GM18867 (cell line): ENCODE measurements around the gene DMWD.

Experiments used
- ATAC-seq: cut with Tn5 transposase; IDR thresholded peaks from one replicate; pipeline ENCODE4 v1.9.1; 2021; ENCODE audit warnings: mild to moderate bottlenecking, moderate library complexity; ENCODE audit not compliant: unreplicated experiment

Gene DMWD

DNA sequence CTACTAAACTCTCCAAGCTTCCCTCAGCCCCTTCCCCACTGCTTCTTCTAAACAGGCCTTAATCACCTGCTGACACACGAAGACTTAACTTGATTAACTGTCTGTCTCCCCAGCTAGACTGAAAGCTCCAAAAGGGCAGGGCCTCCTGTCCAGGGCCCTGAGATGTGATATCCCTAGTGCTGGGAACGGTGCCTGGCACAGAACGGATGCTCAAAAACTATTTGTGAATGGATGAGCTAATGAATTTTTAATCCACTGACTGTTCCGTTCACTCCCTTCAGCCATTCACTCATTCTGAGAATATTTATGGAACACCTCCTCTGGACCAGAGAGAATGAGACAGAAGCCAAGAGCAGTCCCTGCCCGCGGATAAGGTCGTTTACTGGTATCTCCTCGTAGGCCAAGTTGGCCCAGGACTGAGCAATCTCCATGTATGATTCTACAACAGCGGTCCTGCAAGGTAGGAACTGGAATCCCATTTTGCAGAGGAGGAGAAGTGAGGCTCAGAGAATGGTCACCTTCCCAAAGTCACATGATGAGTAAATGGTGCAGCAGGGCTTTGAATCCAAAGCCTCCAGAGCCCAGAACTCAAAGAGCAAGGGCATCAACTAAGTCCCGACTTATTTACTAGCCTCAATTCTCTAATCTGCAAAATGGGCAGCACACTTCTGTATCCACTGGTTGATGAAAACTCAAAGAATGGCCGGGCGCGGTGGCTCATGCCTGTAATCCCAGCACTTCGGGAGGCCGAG lies 3.4 kb downstream of the DMWD start:
- ATAC-seq: no peak

DNA sequence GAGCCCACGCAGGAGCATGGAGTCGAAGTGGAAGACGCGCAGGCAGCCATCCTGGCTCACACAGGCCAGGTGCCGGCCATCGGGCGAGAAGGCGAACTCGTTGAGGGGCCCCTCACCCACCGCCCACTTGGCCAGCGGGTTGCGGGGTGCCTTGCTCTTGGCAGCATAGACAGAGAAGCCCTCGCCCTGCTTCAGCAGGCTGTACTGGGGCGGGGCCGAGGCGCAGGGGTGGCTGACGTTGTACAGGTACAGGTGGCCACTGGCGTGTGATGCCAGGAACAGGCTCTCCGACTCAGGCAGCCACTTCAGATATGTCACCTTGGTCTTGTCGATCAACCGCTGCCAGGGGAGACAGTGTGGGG lies 6.1 kb downstream of the DMWD start:
- ATAC-seq: no peak

DNA sequence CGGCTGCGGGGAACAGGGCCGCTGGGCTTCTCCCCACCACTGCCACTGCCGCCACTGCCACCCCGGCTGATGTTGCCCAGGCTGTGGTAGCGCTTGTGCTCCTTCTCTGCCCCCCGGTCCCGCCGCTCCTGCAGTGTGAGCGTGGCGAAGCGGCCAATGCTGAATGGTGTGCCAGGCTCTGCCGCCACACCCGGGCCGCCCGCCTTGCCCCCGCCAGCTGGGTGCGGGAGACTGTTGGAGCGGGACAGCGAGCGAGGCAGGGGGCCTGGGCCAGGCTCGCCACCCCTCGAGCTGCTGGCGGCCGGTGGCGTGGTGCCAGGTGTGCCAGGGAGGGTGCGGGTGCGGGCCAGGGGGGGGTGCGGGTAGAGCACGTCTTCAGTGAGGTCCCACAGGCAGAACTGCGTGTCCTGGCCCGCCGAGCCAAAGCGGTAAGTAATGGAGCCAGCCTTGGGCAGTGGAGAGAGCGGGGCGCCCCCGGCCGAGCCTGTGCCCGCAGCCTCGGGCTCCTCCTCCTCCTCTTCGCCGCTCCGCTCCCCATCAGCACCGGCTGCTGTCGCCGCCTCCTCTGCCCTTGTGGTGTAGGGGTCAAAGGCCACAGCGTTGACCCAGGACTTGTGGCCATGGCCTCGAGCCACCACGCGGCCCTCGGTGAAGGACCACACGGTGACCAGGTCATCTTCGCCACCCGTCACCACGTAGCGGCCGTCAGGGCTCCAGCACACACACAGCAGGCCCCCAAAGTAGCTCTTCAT lies 6.7 kb downstream of the DMWD start:
- ATAC-seq: no peak

DNA sequence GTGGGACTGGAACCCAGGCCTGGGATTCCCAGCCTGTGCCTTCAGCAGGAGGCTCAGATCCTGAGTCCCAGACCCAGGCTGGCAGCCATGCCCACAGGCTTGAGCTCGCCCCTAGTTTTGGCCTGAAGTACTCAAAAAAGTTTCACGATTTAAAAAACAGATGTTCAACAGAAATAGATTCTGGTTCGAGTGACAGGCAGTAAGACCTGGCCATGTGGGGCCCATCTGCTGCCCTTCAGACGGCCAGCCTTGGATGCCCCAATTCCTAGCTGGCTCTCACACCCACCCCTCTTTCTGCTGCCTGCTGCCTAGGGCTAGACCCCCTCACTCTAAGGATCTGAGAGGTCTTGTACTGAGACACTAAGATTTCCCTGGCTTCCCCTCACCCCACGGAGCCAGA lies 7.5 kb downstream of the DMWD start:
- no peak for ATAC-seq

DNA sequence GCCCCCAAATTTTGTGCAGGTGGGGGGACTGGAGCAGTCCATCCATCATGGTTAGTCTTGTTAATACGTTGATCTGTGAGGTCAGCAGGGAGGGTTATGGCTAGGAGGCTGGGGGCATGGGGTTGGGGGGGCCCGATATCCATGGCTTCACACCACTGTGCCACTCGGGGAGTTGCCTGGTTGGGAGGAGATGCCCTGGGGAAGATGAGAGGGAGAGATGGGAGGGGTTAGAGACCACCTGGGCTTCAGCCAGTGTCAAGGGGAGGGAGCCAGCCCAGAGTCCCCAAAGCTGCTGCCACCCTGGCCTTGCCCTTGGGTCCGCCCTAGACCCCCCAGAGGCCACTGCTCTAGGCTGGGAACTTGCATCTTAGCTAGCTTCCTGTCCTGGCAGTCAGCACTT lies 8.5 kb downstream of the DMWD start:
- ATAC-seq: no peak

DNA sequence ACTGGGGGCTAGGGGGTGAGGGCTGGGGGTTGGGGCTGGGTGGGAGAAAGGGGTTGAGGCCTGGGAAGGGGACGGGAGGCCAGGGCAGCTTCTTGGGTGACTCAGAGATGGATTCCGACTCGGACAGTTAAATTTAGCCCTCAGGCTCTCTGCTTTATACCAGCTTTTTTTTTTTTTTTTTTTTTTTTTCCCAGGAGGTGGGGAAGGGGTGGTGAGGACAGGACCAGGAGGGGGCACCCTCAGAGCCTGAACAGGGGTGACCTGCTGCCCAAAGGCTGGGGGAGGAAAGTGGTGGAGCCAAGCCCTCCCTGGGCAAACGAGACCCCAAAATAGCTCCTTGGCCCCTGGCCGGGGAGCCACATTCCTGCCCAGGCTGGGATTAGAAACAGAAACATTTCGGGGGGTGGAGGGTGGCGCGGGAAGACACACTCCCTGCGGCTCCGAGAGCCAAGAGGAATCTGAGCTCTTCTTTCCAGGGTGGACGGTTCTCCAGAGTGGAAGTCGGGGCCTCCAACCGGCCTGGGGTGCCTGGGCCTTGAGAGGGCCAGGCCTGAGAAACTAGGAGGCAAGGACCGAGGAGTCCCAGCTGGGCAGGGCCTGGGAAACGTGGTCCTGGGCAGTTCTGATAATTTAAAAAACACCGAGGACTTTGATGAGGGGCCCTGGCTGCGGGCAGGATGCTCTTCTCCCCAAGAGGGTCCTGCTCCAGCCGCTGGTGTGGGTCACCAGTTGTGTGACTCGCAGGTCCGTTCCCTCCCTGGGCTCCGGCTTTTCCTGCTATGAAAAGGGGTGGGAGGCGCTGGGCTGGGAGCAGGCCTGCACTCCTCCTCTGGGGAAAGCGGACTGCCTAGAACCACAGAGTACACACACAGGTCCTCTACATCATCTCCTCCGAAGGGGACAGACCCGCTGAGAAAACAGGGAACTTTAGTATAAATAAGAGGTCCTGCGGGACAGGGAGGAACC lies 9.5 kb downstream of the DMWD start:
- ATAC-seq: no peak

DNA sequence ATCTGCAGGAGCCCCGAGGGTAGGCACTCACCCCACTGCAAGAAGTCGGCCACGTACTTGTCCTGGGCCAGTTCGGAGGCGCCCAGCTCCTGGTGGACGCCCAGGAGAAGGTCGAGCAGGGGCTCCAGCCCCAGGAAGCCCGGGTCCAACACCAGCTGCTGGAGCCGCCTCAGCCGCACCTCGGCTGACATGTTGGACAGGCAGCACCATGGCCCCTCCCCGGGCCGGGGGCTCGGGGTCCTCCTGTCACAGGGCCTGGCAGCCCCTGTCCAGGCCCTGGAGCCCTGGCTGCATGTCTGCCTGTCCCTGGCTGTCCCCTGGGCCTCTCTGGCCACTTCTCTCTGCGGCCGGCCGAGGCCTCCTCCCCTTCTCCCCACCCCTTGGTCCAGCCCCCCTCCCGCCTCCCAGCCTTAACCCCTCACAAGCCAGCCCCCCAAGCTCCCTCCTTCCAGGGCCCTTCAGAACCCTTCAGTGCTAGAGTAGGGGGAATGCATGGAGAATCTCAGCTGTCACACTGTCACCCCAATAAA lies 10.4 kb downstream of the DMWD start, which contains the start of gene DMPK:
Gene DMPK (minus strand): TSS at position 329 of the 530 bp plus-strand sequence. CDS start 138 bp downstream, at position 191.
- no peak for ATAC-seq

DNA sequence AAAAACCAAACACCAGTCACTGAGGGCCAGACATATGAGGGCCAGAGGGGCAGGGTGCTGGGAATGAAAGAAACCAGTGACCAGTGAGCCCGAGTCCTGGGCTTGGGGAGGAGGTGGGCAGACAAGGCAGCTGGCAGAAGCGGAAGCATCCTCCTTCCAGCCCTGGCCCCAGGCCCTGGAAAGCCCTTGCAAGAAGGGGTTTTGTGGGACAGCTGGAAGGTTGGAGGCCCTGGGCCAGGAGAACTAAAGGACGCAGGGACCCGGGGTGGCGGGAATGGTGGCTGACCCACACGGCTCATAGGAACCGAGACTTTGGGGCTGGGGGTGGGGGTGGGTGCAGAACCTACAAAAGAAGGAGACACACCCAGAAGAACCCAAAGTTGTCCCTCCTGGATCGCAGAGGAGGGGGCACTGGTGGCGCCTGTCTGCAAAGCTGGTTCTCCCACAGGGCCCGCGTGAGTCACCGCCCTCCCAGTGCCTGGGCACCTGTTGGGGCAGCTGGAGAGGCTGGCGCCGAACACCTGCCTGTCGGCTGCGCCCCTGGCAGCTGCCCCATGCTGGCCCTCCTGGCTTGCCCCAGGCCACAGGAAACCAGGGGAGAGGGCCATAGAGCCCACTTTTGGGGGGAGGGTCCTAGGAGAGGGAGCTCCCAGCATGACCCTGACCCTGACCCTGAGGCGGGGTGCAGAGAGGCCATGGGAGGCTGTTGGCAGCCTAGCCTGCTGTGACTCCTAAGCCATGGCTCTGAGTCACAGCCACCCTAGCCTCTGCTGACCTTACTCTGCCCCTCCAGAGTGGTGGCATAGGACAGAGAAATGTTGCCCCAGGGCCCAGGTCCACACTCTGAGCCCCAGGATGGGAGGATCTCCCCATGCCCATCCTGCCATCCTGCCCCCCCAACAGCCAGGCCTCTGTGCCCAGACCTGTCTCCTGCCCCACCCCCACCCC lies 11.2 kb downstream of the DMWD start:
- ATAC-seq: no peak

DNA sequence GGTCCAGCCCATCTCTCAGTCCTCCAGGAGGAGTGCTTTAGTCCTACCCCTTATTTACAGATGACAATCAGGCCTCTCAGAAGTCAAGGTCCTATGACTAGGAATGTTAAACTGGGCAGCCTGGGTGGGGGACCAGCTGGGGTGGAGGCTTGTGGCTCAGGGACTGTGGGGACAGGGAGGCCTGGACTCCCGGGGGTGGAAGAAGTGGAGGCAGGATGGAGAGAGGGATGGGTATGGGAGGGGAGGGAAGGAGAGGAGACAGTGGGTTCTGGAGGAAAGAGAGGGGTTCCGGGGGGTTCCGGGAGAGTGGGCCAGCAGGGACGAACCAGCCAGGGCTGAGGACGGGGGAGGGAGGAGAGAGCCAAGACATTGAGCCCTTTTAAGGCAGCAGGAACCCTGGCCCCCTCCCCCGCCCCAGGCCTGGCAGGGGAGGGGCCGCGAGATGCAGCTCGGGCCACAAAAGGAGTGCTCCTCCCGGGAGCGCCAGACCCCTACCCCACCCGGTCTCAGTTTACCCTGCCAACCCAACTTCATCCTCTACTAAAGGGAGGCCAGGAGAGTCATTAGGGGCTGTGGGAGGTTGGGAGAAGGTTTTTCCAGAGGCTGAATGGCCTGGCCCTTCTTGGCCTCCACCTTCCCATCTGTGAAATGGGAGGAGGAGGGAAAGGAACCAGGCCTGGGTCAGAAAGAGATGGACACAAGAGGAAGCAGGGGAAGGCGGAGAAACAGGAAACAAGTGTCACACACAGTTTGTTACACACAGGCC lies 12.0 kb downstream of the DMWD start:
- no peak for ATAC-seq

DNA sequence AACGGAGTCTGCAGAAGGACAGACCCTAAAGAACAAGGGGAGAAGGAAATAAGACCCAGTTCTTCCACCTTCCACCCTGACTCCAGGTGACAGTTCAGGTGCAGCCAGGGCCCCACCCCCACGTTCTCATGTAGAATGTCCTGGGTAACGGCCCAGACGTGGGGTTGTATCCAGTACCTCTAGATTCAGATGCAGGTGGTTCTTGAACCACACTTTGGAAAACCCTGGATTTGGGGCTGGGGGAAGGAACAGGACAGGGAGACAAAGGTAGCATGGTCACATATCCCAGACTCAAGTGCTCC lies 12.5 kb downstream of the DMWD start:
- no peak for ATAC-seq

DNA sequence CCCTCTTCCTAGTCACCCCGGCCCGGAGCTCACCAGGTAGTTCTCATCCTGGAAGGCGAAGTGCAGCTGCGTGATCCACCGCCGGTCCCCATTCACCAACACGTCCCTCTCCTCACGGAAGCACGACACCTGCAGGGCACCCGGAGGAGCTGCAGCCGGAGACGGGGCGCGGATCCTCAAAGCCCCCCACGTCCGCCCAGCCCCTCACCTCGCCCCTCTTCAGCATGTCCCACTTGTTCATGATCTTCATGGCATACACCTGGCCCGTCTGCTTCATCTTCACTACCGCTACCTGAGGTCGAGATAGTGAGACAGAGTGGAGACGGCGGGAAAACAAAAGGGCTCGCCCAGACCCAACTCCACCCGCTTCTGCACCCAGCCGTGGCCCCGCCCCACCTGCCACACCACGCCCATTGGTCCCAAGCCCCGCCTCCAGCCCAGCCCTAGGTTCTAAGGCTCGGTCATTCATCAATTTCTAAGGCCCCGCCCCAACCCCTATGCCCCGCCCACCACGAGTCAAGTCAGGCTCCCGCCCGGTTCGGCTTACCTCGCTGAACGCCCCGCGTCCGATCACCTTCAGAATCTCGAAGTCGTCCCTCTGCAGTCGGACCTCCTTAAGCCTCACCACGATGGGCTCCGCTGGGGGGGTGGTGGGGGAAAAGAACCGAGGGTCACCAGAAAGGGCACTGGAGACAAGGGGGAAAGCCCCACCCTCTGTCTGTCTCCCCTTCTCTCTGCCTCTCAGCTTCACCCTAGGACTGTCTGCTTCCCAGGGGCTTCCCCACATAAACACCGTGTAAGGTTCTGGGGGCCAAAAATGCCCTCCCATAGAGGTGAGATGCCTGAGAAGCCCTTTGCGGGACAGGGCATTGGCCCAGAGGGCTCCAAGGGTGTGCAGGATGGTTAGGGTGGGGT lies 13.2 kb downstream of the DMWD start:
- ATAC-seq: peak; percentile 83

DNA sequence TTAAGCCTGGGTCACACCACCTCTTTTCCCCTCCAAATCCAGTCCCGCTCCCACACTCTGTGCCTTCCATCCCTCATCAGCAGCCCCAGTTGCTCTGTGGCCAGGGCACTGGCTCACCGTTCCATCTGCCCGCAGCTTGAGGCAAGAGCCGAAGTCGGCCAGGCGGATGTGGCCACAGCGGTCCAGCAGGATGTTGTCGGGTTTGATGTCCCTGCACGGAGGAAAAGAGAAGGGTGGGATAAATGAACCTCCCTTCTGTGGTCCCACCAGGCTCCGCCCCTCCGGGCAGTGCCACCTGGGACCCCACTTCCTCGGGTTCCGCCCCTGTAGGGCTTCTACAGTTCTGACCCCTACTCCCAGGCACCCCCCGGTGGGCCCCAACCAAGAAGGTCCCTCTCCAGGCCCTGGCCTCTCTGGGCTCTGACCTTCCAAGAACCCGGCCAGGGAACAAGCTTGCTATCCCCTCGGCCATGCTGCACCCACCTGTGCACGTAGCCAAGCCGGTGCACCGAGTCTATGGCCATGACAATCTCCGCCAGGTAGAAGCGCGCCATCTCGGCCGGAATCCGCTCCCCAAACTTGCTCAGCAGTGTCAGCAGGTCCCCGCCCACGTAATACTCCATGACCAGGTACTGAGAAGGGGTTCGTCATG lies 14.5 kb downstream of the DMWD start:
- no peak for ATAC-seq

DNA sequence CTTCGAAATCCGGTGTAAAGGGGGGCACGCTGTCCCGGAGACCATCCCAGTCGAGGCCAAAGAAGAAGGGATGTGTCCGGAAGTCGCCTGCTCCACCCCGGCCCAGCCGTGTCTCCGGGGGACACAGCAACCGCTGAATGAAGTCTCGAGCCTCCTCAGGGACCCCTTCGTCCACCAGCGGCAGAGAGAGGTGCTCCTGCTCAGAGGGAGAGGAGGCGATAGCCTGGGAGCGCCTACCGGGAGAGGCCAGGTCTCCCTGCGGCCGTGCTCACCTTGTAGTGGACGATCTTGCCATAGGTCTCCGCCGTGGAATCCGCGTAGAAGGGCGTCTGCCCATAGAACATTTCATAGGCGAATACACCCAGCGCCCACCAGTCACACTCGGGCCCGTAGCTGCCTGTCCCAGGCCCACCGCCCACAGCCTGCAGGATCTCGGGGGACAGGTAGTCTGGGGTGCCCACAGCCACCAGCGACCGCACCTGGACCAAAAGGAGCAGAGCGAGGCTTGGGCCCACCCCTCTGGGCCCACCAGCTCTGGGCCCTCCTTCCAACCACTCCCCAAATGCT lies 15.2 kb downstream of the DMWD start:
- ATAC-seq: no peak

DNA sequence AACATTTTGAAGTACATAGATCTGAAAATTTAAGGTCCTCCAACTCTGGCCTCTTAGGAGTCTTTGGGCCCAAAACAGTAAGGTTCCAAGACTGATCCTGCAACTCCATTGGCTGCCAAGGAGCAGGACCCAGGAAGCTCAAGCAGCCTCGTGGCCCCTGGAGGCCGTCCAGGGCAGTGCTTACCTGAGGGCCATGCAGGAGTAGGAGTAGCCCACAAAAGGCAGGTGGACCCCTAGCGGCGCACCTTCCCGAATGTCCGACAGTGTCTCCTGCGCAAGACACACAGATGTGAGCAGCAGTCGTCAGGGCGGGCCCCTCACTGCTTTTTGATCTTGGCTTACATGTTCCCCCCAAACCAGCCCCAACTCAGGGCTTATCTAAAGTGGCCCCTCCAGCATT lies 17.9 kb downstream of the DMWD start:
- no peak for ATAC-seq

DNA sequence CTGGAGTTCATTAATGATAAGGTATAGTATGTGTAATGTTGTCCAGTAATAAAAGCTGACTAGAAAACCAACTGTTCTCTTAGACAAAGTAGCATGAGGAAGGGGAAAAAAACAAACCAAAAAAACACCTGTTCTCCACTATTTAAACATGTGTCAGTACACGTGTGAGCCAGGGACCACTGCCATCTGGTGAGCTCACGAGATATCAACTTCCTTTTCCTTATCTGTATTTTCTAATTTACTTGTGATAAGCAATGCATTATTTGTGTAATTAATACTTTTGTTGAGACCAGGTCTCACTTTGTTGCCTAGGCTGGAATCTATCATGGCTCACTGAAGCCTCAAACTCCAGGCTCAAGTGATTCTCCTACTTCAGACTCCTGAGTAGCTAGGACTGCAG lies 19.3 kb downstream of the DMWD start:
- no peak for ATAC-seq

DNA sequence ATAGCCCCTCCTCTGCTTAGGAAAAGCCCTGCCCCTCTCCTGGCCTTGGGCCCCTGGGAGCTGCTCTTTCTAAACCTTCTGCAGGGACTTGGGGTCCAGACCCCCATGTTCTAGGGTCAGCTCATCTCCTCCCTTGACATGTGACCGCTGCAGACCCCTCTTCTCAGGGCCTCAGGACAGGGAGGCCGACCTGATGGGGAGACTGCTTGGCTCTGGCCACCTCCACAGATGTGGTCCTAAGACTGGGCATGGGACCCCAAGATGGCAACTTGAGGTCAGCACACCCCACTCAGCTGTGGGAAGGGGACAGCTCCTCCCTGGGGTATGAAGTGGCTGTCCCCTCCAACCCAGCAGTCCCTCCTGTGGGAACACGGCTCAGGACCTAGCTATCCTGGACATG lies 19.7 kb downstream of the DMWD start:
- no peak for ATAC-seq

DNA sequence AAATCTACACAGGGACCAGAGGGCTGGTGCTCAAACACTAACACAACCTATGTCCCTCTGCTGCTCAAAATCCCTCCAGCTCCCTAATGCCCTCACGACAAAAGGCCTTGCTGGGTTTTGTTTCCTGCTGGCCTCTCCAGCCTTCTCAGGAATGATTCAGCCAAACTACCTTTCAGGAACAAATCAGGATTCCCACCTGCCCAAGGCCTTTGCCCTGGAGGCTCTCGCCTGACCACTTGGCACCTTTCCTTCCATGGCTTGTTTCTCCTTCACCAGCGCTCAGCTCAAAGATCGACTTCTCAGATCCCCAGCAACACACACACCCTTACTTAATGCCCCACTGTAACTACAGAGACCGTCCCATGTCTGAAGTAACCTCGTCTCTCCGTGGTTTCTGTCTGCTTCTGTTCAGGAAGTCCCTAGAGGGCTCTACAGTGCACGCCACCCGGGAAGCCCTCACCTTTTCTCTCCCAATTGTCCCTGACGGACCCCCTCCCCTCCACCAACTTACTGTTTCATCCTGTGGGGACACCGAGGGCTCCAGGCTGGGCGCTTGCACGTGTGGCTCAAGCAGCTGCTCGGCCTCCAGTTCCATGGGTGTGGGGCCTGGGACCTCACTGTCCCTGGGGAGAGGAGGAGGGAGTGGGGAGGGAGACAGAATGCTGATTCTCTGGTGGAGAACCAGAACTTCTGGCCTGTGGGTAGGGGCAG lies 20.4 kb downstream of the DMWD start:
- no peak for ATAC-seq
